NCI-H2107 (cell line): Measurements from ENCODE around the gene COL4A1.

ENCODE experiments used
- DNase-seq: peaks from one replicate; lab custom pipeline; 2025; lab: John Stamatoyannopoulos, UW

Gene COL4A1

GRCh38 chr13:110308656-110309359 lies 1.9 kb upstream of the COL4A1 start:
- DNase-seq, result no peak

GRCh38 chr13:110307767-110308655 lies 1.1 kb upstream of the COL4A1 start:
- no peak for DNase-seq

- DNase-seq, result no peak
Observed at GRCh38 chr13:110306340-110306959, 507 bp downstream of the COL4A1 start.

- no peak for DNase-seq
Observed at GRCh38 chr13:110305949-110306339, 1.0 kb downstream of the COL4A1 start.

- no peak for DNase-seq
Observed at GRCh38 chr13:110305544-110305943, 1.4 kb downstream of the COL4A1 start.

GRCh38 chr13:110305001-110305400 lies 2.0 kb downstream of the COL4A1 start:
- no peak for DNase-seq

- DNase-seq, result no peak
Observed at GRCh38 chr13:110304256-110304655, 2.7 kb downstream of the COL4A1 start.

GRCh38 chr13:110303644-110304043 lies 3.3 kb downstream of the COL4A1 start:
- no peak for DNase-seq

GRCh38 chr13:110302997-110303396 lies 4.0 kb downstream of the COL4A1 start:
- DNase-seq, result no peak

- DNase-seq, result no peak
Observed at GRCh38 chr13:110301606-110302553, 5.1 kb downstream of the COL4A1 start.

GRCh38 chr13:110301083-110301482 lies 5.9 kb downstream of the COL4A1 start:
- DNase-seq, result no peak

- DNase-seq, result no peak
Observed at GRCh38 chr13:110300090-110300815, 6.7 kb downstream of the COL4A1 start.

- no peak for DNase-seq
Observed at GRCh38 chr13:110299283-110299840, 7.6 kb downstream of the COL4A1 start.

GRCh38 chr13:110298505-110299282 lies 8.3 kb downstream of the COL4A1 start:
- no peak for DNase-seq

- no peak for DNase-seq
Observed at GRCh38 chr13:110297766-110298504, 9.0 kb downstream of the COL4A1 start.

- no peak for DNase-seq
Observed at GRCh38 chr13:110297011-110297410, 9.9 kb downstream of the COL4A1 start.

GRCh38 chr13:110294622-110295021 lies 12.3 kb downstream of the COL4A1 start:
- DNase-seq, result no peak

GRCh38 chr13:110294146-110294545 lies 12.8 kb downstream of the COL4A1 start:
- no peak for DNase-seq

- no peak for DNase-seq
Observed at GRCh38 chr13:110293649-110294048, 13.3 kb downstream of the COL4A1 start.
